Measurements from ENCODE around the gene ADGRD2. TPM values are rescaled to one million over a fixed set of nuclear protein-coding genes. Genes with fewer than 3 reads are reported as not detected.

Gene ADGRD2
- total RNA-seq: not detected
- not detected for total RNA-seq (2013)

GRCh38 chr9:124450241-124450924 lies at the start of gene ADGRD2:
Gene ADGRD2 (plus strand): TSS chr9:124450451. CDS start chr9:124451667, 1,216 bp downstream.
- H3K27ac Mint-ChIP-seq: no peak within 1 kb of the TSS
- no peaks in the 10 kb centered on the region for H3K36me3 ChIP-seq (ENCODE audit: control insufficient read depth, insufficient read depth, low read length)
- peaks cover 15 to 30% of the 10 kb centered on the region in 2 donors for H3K27me3 Mint-ChIP-seq (ENCODE audit: low read depth in 2 of 2)
- DNase-seq (peak in 1 of 2 donors; percentile 10), ATAC-seq (peak in 2 of 3 donors; percentile 30 to 36)
- intact Hi-C loops (cut with micrococcal nuclease): no loop called here
- H3K4me1 Mint-ChIP-seq: no peaks in the 10 kb centered on the region
- H3K4me3 ChIP-seq (ENCODE audit: low read length): no peak within 1 kb of the TSS
- H3K4me1 ChIP-seq (ENCODE audit: control insufficient read depth, insufficient read depth, low read length): peaks cover 6% of the 10 kb centered on the region
- WGBS (ENCODE audit: insufficient coverage): 7% methylated on average over 41 of the region's 41 CpGs
- peaks cover 6% of the 10 kb centered on the region for H3K27me3 ChIP-seq (ENCODE audit: control insufficient read depth, insufficient read depth, low read length)
- H3K4me3 Mint-ChIP-seq: peak within 1 kb of the TSS; percentile 28
- H3K9me3 Mint-ChIP-seq: no peaks in the 10 kb centered on the region
- no peaks in the 10 kb centered on the region for H3K9me3 ChIP-seq (ENCODE audit: control insufficient read depth, insufficient read depth, low read length)
- no peak for TF ChIP-seq CTCF (IDR thresholded peaks at IDR 0.05)
- no peaks in the 10 kb centered on the region for H3K36me3 Mint-ChIP-seq
- H3K27ac ChIP-seq (ENCODE audit: low read length): no peak within 1 kb of the TSS

GRCh38 chr9:124403246-124403645 lies 47.0 kb upstream of the ADGRD2 start:
- H3K27me3 Mint-ChIP-seq (ENCODE audit: low read depth in 2 of 2): no peaks in the 10 kb centered on the region
- H3K9me3 Mint-ChIP-seq: no peaks in the 10 kb centered on the region
- intact Hi-C loops (cut with micrococcal nuclease): no loop called here
- H3K9me3 ChIP-seq (ENCODE audit: control insufficient read depth, insufficient read depth, low read length): no peaks in the 10 kb centered on the region
- ATAC-seq (no peak), DNase-seq (no peak)
- no peaks in the 10 kb centered on the region for H3K4me1 ChIP-seq (ENCODE audit: control insufficient read depth, insufficient read depth, low read length)
- no peak overlapping the region for H3K27ac Mint-ChIP-seq
- peaks cover 19 to 26% of the 10 kb centered on the region in 2 donors for H3K4me1 Mint-ChIP-seq
- H3K4me3 ChIP-seq (ENCODE audit: low read length): no peak overlapping the region
- no peak overlapping the region for H3K4me3 Mint-ChIP-seq
- H3K36me3 Mint-ChIP-seq: no peaks in the 10 kb centered on the region
- H3K27me3 ChIP-seq (ENCODE audit: control insufficient read depth, insufficient read depth, low read length): no peaks in the 10 kb centered on the region
- peaks cover 74% of the 10 kb centered on the region for H3K36me3 ChIP-seq (ENCODE audit: control insufficient read depth, insufficient read depth, low read length)
- no peak for TF ChIP-seq CTCF (IDR thresholded peaks at IDR 0.05)
- WGBS (ENCODE audit: insufficient coverage): 96% methylated on average over 4 of the region's 4 CpGs
- H3K27ac ChIP-seq (ENCODE audit: low read length): no peak overlapping the region

GRCh38 chr9:124409410-124409809 lies 40.8 kb upstream of the ADGRD2 start:
- Mint-ChIP-seq H3K4me1 (peaks cover 7 to 21% of the 10 kb centered on the region in 2 donors), H3K27me3 (ENCODE audit: low read depth in 2 of 2) (no peaks in the 10 kb centered on the region), H3K27ac (no peak overlapping the region), H3K4me3 (no peak overlapping the region), H3K36me3 (peaks cover 21% of the 10 kb centered on the region), H3K9me3 (no peaks in the 10 kb centered on the region)
- no peak for TF ChIP-seq CTCF (IDR thresholded peaks at IDR 0.05)
- H3K4me3 ChIP-seq (ENCODE audit: low read length): no peak overlapping the region
- no peak for ATAC-seq
- H3K36me3 ChIP-seq (ENCODE audit: control insufficient read depth, insufficient read depth, low read length): peaks cover 83% of the 10 kb centered on the region
- H3K27me3 ChIP-seq (ENCODE audit: control insufficient read depth, insufficient read depth, low read length): no peaks in the 10 kb centered on the region
- H3K9me3 ChIP-seq (ENCODE audit: control insufficient read depth, insufficient read depth, low read length): no peaks in the 10 kb centered on the region
- intact Hi-C loops (cut with micrococcal nuclease): no loop called here
- DNase-seq: no peak
- no peak overlapping the region for H3K27ac ChIP-seq (ENCODE audit: low read length)
- H3K4me1 ChIP-seq (ENCODE audit: control insufficient read depth, insufficient read depth, low read length): peaks cover under 1% of the 10 kb centered on the region
- 100% methylated on average over 2 of the region's 3 CpGs for WGBS (ENCODE audit: insufficient coverage)
